HL-60 (cell line): ENCODE measurements around the gene YWHAQ.

Source experiments
- CTCF ChIP-seq: IDR thresholded peaks from one replicate; pipeline ENCODE4 v1.5.1; 2011; ENCODE audit warnings: low read length, control low read depth, inconsistent platforms; ENCODE audit not compliant: insufficient read depth
- REST ChIP-seq: IDR thresholded peaks from 2 replicates; pipeline ENCODE4 v1.6.1; 2012; ENCODE audit warnings: low read depth; ENCODE audit not compliant: insufficient replicate concordance

GRCh38 chr2:9638532-9638931 lies 7.7 kb upstream of the YWHAQ start:
- TF ChIP-seq CTCF, result no peak
- TF ChIP-seq REST, result no peak
